ENCODE data around the gene PFKM.
A peak's percentile ranks its signal among the peaks of the same experiment; 100 is the strongest.

PFKM gene

GRCh38 chr12:48185181-48185919 lies 66.2 kb downstream of the PFKM start:
- no peak for DNase-seq (ENCODE audit: low read depth)
- TF ChIP-seq CTCF (conservative IDR thresholded peaks at IDR 0.05; ENCODE audit: low read length), result no peak
- no peak overlapping the region for H3K4me3 ChIP-seq (ENCODE audit: low read length)

- DNase-seq (ENCODE audit: low read depth), result no peak
- no peak for TF ChIP-seq CTCF (conservative IDR thresholded peaks at IDR 0.05; ENCODE audit: low read length)
- H3K4me3 ChIP-seq (ENCODE audit: low read length), result no peak overlapping the region
Observed at GRCh38 chr12:48187916-48188695, 68.9 kb downstream of the PFKM start.

GRCh38 chr12:48189331-48190125 lies 70.4 kb downstream of the PFKM start:
- DNase-seq (ENCODE audit: low read depth), result peak; percentile 64

GRCh38 chr12:48191096-48191495 lies 71.9 kb downstream of the PFKM start:
- no peak overlapping the region for H3K4me3 ChIP-seq (ENCODE audit: low read length)
- TF ChIP-seq CTCF (conservative IDR thresholded peaks at IDR 0.05; ENCODE audit: low read length), result no peak
- no peak for DNase-seq (ENCODE audit: low read depth)

More at GRCh38 chr12:48189331-48190125, 70.4 kb downstream of the PFKM start:
- peak; percentile 93 for TF ChIP-seq CTCF (conservative IDR thresholded peaks at IDR 0.05; ENCODE audit: low read length)
- no peak overlapping the region for H3K4me3 ChIP-seq (ENCODE audit: low read length)

- no peak for DNase-seq (ENCODE audit: low read depth)
- TF ChIP-seq CTCF (conservative IDR thresholded peaks at IDR 0.05; ENCODE audit: low read length), result no peak
Observed at GRCh38 chr12:48192861-48193260, 73.7 kb downstream of the PFKM start.

GRCh38 chr12:48193623-48194022 lies 74.5 kb downstream of the PFKM start:
- DNase-seq (ENCODE audit: low read depth), result no peak
- no peak overlapping the region for H3K4me3 ChIP-seq (ENCODE audit: low read length)
- no peak for TF ChIP-seq CTCF (conservative IDR thresholded peaks at IDR 0.05; ENCODE audit: low read length)

More at GRCh38 chr12:48192861-48193260, 73.7 kb downstream of the PFKM start:
- no peak overlapping the region for H3K4me3 ChIP-seq (ENCODE audit: low read length)
